SU-DHL-6 (cell line): ENCODE data around the gene LY9.

ENCODE experiments used
- H2AFZ ChIP-seq: fragments of 200-600 bp; sonication (generic); 2 replicates; pipeline ENCODE4 v1.6.1; 2014; ENCODE audit warnings: low read depth, mild to moderate bottlenecking, moderate library complexity, mixed read lengths, antibody characterized with exemption, low read length; ENCODE audit not compliant: severe bottlenecking
- H3F3A ChIP-seq: fragments of 200-600 bp; shearing (Covaris generic); 2 replicates; pipeline ENCODE4 v1.6.0; 2016; ENCODE audit warnings: antibody characterized with exemption, mild to moderate bottlenecking; ENCODE audit not compliant: insufficient read depth
- H3K27ac ChIP-seq: fragments of 200-600 bp; sonication (generic); 2 replicates; pipeline ENCODE4 v1.5.1; 2016; ENCODE audit warnings: low read depth, mild to moderate bottlenecking, low read length, moderate library complexity, mixed read lengths
- H3K27me3 ChIP-seq: fragments of 200-600 bp; sonication (generic), shearing (Covaris generic); 2 replicates; pipeline ENCODE4 v1.6.0; 2014; ENCODE audit warnings: mild to moderate bottlenecking, low read length
- H3K36me3 ChIP-seq: fragments of 200-600 bp; sonication (generic); 2 replicates; pipeline ENCODE4 v1.6.1; 2014; ENCODE audit warnings: mild to moderate bottlenecking, low read length, mixed read lengths
- H3K4me2 ChIP-seq: fragments of 300-600, 200-600 bp; shearing (Covaris generic), sonication (generic); 2 replicates; pipeline ENCODE4 v1.6.0; 2014; ENCODE audit warnings: low read length, low read depth, mild to moderate bottlenecking; ENCODE audit not compliant: poor library complexity, severe bottlenecking
- H3K4me3 ChIP-seq: fragments of 200-600 bp; sonication (generic); 2 replicates; pipeline ENCODE4 v1.5.1; 2014; ENCODE audit warnings: antibody characterized with exemption, low read length, mild to moderate bottlenecking, mixed read lengths; ENCODE audit not compliant: insufficient read depth, poor library complexity, severe bottlenecking
- H3K79me2 ChIP-seq: fragments of 200-600 bp; sonication (generic); 2 replicates; pipeline ENCODE4 v1.6.1; 2014; ENCODE audit warnings: mild to moderate bottlenecking, low read length, moderate library complexity; ENCODE audit not compliant: insufficient read depth
- H3K9ac ChIP-seq: fragments of 200-600 bp; sonication (generic); 2 replicates; pipeline ENCODE4 v1.7.0; 2014; ENCODE audit warnings: mild to moderate bottlenecking, low read length
- H3K9me2 ChIP-seq: fragments of 200-600 bp; sonication (generic); replicated peaks from 2 replicates; pipeline ENCODE4 v1.6.1; 2014; ENCODE audit warnings: low read length; ENCODE audit not compliant: insufficient read depth
- H3K9me3 ChIP-seq: fragments of 200-600 bp; sonication (generic); 2 replicates; pipeline ENCODE4 v1.6.1; 2014; ENCODE audit warnings: low read length, mixed read lengths; ENCODE audit not compliant: insufficient read depth
- H4K20me1 ChIP-seq: fragments of 200-600 bp; sonication (generic); 2 replicates; pipeline ENCODE4 v1.6.1; 2014; ENCODE audit warnings: low read depth, mild to moderate bottlenecking, antibody characterized with exemption, low read length, moderate library complexity, mixed read lengths
- CTCF ChIP-seq: fragments of 200-600 bp; sonication (generic); IDR thresholded peaks from one replicate; pipeline ENCODE4 v1.5.1; 2017; ENCODE audit warnings: antibody characterized with exemption, mild to moderate bottlenecking, low read length, moderate library complexity; ENCODE audit not compliant: insufficient read depth, poor library complexity, severe bottlenecking
- EZH2phosphoT487 ChIP-seq: fragments of 200-600 bp; sonication (generic), shearing (Covaris generic); conservative IDR thresholded peaks from 2 replicates; pipeline ENCODE4 v1.6.1; 2018; ENCODE audit warnings: mild to moderate bottlenecking, antibody characterized with exemption, low read length, moderate library complexity, mixed read lengths

Gene LY9

GRCh38 chr1:160844447-160845232, 48.7 kb downstream of the LY9 start:
- H3K9me2 ChIP-seq = no peaks in the 10 kb centered on the region
- H4K20me1 ChIP-seq = no peaks in the 10 kb centered on the region
- H3F3A ChIP-seq = no peaks in the 10 kb centered on the region
- H3K36me3 ChIP-seq = no peaks in the 10 kb centered on the region
- no peaks in the 10 kb centered on the region for H3K79me2 ChIP-seq
- no peaks in the 10 kb centered on the region for H3K27me3 ChIP-seq
- no peak overlapping the region for H3K4me2 ChIP-seq
- no peak overlapping the region for H2AFZ ChIP-seq
- no peak overlapping the region for H3K9ac ChIP-seq
- H3K4me3 ChIP-seq = no peak overlapping the region
- TF ChIP-seq EZH2phosphoT487 = no peak
- no peak for TF ChIP-seq CTCF
- H3K9me3 ChIP-seq = no peaks in the 10 kb centered on the region
- H3K27ac ChIP-seq = no peak overlapping the region

GRCh38 chr1:160846281-160846680, 50.3 kb downstream of the LY9 start:
- no peaks in the 10 kb centered on the region for H3K36me3 ChIP-seq
- H3K9ac ChIP-seq = no peak overlapping the region
- TF ChIP-seq CTCF = no peak
- TF ChIP-seq EZH2phosphoT487 = no peak
- no peaks in the 10 kb centered on the region for H3K9me2 ChIP-seq
- no peaks in the 10 kb centered on the region for H3F3A ChIP-seq
- no peaks in the 10 kb centered on the region for H3K79me2 ChIP-seq
- no peak overlapping the region for H3K27ac ChIP-seq
- no peaks in the 10 kb centered on the region for H3K27me3 ChIP-seq
- H3K4me2 ChIP-seq = no peak overlapping the region
- H3K4me3 ChIP-seq = no peak overlapping the region
- H4K20me1 ChIP-seq = no peaks in the 10 kb centered on the region
- no peaks in the 10 kb centered on the region for H3K9me3 ChIP-seq
- H2AFZ ChIP-seq = no peak overlapping the region

DNA sequence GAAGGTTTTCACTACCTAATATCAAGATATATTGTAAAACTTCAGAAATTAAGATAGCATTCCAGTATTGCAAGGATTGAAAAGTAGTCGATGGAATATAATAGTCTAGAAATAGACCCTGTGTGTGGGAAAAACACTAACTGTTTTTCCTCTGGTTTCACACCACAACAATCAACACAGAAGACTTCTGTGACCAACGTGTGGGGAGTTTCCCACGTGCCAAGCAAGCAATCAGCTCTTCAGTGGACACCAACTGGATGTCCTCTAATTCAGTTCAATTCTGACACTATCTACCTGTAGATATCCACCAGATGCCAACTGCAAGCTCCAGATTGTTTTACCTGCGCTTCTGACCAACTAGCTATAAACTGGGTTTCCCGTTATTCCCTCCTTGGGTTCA, 54.6 kb downstream of the LY9 start:
- no peak overlapping the region for H3K4me3 ChIP-seq
- no peak overlapping the region for H2AFZ ChIP-seq
- no peaks in the 10 kb centered on the region for H3K9me2 ChIP-seq
- no peaks in the 10 kb centered on the region for H3F3A ChIP-seq
- no peaks in the 10 kb centered on the region for H3K79me2 ChIP-seq
- TF ChIP-seq CTCF = no peak
- TF ChIP-seq EZH2phosphoT487 = no peak
- no peak overlapping the region for H3K27ac ChIP-seq
- H3K9me3 ChIP-seq = no peaks in the 10 kb centered on the region
- no peaks in the 10 kb centered on the region for H3K36me3 ChIP-seq
- H3K4me2 ChIP-seq = no peak overlapping the region
- H3K9ac ChIP-seq = no peak overlapping the region
- H3K27me3 ChIP-seq = no peaks in the 10 kb centered on the region
- no peaks in the 10 kb centered on the region for H4K20me1 ChIP-seq
